AG10803 (cell line): ENCODE data around the gene UBE2D4.

Experiments
- DNase-seq: peaks from one replicate; pipeline ENCODE4 v3.0.0; 2010; ENCODE audit warnings: low read depth
- H3K4me3 ChIP-seq: 2 replicates; pipeline ENCODE4 v1.5.1; 2011; ENCODE audit warnings: mild to moderate bottlenecking, low read length, control low read depth
- CTCF ChIP-seq: conservative IDR thresholded peaks from 2 replicates; pipeline ENCODE4 v1.5.1; 2011; ENCODE audit warnings: mild to moderate bottlenecking, low read length, control low read depth, inconsistent platforms

UBE2D4 gene

GRCh38 chr7:43925984-43926797 is at the start of gene UBE2D4:
Gene UBE2D4, plus strand, starts transcription at chr7:43926436. Its CDS starts 97 bp downstream, at chr7:43926533.
- peak within 1 kb of the TSS; percentile 81 for H3K4me3 ChIP-seq
- DNase-seq, result peak; percentile 51
- TF ChIP-seq CTCF, result no peak

- DNase-seq, result no peak
- H3K4me3 ChIP-seq, result no peak overlapping the region
These were observed 49.1 kb upstream of the UBE2D4 start for GRCh38 chr7:43876976-43877745.

GRCh38 chr7:43877968-43878864 is 48.0 kb upstream of the UBE2D4 start:
- TF ChIP-seq CTCF, result no peak
- H3K4me3 ChIP-seq, result no peak overlapping the region
- DNase-seq, result no peak

More at GRCh38 chr7:43876976-43877745, 49.1 kb upstream of the UBE2D4 start:
- no peak for TF ChIP-seq CTCF

- DNase-seq, result peak; percentile 75
- H3K4me3 ChIP-seq, result no peak overlapping the region
- no peak for TF ChIP-seq CTCF
These were observed 47.4 kb upstream of the UBE2D4 start for GRCh38 chr7:43878867-43879266.

GRCh38 chr7:43879477-43879876 is 46.8 kb upstream of the UBE2D4 start:
- no peak overlapping the region for H3K4me3 ChIP-seq
- TF ChIP-seq CTCF, result no peak
- peak; percentile 75 for DNase-seq

GRCh38 chr7:43880596-43880995 is 45.6 kb upstream of the UBE2D4 start:
- no peak for DNase-seq
- TF ChIP-seq CTCF, result no peak
- no peak overlapping the region for H3K4me3 ChIP-seq
